C4-2B (cell line): ENCODE measurements around the gene NARF.

Source experiments
- H3K27ac ChIP-seq: fragments of 450-650 bp; 2 replicates; pipeline ENCODE4 v1.5.1; 2017
- ZFX ChIP-seq: fragments of 450-650 bp; IDR thresholded peaks from 2 replicates; pipeline ENCODE4 v1.6.1; 2017
- TF ChIP-seq, protein P1 (sequence below): fragments of 450-650 bp; conservative IDR thresholded peaks from 2 replicates; pipeline ENCODE4 v1.5.1; 2017; ENCODE audit warnings: mild to moderate bottlenecking

Gene NARF

GRCh38 chr17:82435103-82435502, 23.4 kb upstream of the NARF start:
- no peak overlapping the region for H3K27ac ChIP-seq
- TF ChIP-seq, protein P1, sequence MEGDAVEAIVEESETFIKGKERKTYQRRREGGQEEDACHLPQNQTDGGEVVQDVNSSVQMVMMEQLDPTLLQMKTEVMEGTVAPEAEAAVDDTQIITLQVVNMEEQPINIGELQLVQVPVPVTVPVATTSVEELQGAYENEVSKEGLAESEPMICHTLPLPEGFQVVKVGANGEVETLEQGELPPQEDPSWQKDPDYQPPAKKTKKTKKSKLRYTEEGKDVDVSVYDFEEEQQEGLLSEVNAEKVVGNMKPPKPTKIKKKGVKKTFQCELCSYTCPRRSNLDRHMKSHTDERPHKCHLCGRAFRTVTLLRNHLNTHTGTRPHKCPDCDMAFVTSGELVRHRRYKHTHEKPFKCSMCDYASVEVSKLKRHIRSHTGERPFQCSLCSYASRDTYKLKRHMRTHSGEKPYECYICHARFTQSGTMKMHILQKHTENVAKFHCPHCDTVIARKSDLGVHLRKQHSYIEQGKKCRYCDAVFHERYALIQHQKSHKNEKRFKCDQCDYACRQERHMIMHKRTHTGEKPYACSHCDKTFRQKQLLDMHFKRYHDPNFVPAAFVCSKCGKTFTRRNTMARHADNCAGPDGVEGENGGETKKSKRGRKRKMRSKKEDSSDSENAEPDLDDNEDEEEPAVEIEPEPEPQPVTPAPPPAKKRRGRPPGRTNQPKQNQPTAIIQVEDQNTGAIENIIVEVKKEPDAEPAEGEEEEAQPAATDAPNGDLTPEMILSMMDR: no peak
- no peak for TF ChIP-seq ZFX

DNA sequence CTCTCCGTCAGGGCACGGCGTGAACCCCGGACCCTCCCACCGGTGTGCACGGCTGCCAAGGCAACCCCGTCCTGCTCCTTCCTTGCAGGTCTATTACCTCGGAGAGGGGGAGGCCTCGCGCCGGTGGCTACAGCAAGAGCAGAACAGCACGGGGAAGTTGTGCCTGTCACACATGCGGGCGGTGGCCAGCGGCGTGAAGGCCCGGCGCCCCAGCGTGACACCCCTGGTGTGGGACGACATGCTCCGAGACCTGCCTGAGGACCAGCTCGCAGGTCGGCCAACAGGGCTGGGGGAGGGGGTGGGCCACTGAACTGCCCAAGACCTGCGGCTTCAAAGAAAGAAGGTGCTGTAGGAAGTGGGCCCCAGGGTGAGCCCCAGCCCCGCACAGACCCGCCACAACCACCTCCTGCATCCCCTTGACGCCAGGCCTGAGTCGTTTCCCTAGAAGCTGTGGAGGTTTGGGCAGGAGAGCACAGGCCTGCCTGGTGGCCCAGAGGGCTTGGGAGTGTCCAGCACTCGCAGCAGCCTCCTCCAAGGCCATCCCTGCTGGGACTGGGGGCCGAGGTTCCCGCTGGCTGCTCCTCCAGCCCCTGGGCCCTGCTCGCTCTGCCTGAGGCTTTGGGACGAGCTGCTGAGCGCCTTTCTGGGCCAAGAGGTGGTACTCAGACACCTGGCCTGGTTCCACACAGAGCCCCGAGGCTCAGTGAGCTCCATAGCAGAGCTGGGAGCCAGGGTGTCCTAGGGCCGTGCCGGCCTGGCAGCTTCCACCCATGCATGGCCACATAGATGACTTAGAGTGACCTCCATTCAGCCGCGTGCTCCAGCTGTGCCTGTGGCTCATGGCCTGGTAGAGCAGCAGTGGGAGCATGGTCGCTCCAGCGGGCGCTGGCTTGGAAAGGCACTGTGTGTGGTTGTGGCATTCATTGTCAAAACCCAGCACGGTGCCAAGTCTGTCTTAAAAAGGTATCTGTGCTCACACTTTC, 22.6 kb upstream of the NARF start:
- TF ChIP-seq, protein P1: no peak
- no peak for TF ChIP-seq ZFX
- H3K27ac ChIP-seq: peak overlapping the region; percentile 26; the same call in 1 of the 2 replicates

DNA sequence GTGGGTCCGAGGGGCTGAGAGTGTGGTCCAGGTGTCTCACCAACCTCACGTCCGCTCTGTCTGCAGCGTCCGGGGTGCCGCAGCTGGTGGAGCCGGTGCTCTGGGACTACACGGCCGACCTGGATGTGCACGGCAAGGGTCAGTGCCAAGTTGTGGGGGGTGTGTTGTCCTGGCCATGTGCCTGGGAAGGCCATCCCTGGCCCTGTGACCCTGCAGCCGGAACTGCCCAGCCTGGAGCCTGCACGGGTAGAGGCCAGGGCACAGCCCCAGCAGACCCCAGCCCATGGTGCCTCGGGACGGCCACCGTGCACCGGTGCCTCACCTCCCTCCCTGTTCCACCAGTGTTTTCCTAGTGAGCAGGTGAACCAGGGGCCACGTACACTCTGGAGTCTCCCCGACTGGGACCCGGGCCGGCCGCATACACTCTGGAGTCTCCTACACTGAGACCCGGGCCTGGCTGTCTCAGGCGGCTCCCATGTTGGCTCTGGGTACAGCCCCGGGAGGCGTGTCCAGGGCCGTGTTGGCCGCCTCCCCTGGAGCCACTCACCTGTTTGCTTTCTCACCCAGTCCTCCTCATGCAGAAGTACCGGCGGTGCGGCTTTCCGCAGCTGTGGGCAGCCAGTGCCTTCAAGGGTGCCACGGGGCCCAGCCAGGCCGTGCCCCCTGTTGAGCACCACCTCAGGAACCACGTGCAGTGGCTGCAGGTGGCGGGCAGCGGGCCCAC, 21.8 kb upstream of the NARF start:
- H3K27ac ChIP-seq: peak overlapping the region; percentile 26; the same call in 1 of the 2 replicates
- TF ChIP-seq, protein P1: no peak
- TF ChIP-seq ZFX: no peak

DNA sequence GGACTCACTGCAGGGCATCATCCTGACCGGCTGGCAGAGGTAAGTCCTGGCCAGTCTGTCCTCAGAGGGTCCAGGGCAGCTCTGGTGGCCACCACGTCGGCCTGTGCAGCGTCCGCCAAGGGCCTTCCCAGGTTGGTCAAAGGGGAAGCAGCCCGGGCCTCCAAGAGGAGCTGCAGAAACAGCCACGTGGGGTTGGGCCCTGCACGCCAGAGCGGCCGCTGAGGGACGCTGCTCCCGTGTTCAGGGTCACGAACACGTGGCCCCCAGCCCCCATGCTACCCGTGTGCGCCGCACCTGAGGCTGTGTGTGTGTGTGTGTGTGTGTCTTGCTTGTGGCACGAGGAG, 21.2 kb upstream of the NARF start:
- H3K27ac ChIP-seq: peak overlapping the region; percentile 26; the same call in 1 of the 2 replicates
- TF ChIP-seq, protein P1: no peak
- TF ChIP-seq ZFX: no peak

- TF ChIP-seq ZFX: no peak
- TF ChIP-seq, protein P1: no peak
Measured at GRCh38 chr17:82438401-82439193, 19.9 kb upstream of the NARF start.

DNA sequence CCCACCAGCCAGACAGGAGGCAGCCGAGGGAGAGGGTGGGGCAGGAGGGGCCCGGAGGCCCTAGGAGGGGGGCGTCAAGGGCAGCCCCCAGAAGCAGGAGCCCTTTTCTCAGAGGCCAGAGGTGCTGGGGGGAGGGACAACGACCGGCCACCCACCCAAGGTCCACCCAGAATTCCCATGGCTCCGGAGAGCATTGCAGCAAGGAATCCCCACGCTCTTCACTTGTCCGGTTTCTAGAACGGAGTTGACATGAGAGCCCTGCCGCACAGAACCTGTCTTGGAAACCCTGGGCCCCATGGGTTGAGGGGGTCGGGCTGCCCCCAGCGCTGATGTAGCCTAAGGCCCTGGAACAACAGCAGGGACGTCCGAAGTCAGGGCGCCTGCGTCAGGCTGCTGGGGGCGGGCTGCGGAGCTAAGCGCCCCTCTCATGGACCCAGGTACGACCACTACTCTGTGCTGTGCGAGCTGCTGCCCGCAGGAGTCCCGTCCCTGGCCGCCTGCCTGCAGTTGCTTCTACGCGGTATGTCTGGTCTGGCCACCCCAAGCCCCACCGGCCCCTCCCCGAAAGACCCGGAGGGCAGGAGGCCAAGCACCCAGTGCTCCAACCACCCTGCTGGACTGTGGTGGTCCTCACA, 19.2 kb upstream of the NARF start:
- no peak overlapping the region for H3K27ac ChIP-seq
- TF ChIP-seq ZFX: no peak
- TF ChIP-seq, protein P1: no peak

More at GRCh38 chr17:82438401-82439193, 19.9 kb upstream of the NARF start:
- no peak overlapping the region for H3K27ac ChIP-seq
